DND-41 (cell line): Measurements from ENCODE around the gene CALML6.

ENCODE experiments used
- CTCF ChIP-seq: IDR thresholded peaks from 2 replicates; pipeline ENCODE4 v1.5.1; 2012; ENCODE audit warnings: borderline replicate concordance, low read length, moderate library complexity, mild to moderate bottlenecking; ENCODE audit not compliant: poor library complexity, severe bottlenecking; ENCODE audit errors: extremely low read depth
- EZH2 ChIP-seq: IDR thresholded peaks from 3 replicates; pipeline ENCODE4 v1.6.1; 2012; ENCODE audit warnings: borderline replicate concordance, low read depth, mild to moderate bottlenecking, moderate library complexity, low read length, inconsistent platforms; ENCODE audit not compliant: severe bottlenecking

GRCh38 chr1:1926886-1927660 is 12.0 kb downstream of the CALML6 start:
- TF ChIP-seq CTCF, result no peak
- no peak for TF ChIP-seq EZH2
